T-helper 1 cell treated with Interleukin-12 subunit alpha and Interleukin-12 subunit beta and Interleukin-4 antibody, amounts not matched to agents 30 ng/mL and 1 ng/mL, for 36 hours (primary cell): Measurements from ENCODE around the gene HTR2A. TPM values are rescaled to one million over a fixed set of nuclear protein-coding genes. Genes with fewer than 3 reads are reported as not detected.
"Not testable (repeated sequence)": the region's sequence is repeated elsewhere in the genome, so short reads cannot be mapped to it uniquely, and the experiment has no call there.

ENCODE experiments used
- intact Hi-C: fragments of 100-400 bp; cut with micrococcal nuclease; formaldehyde crosslinking; loops from one replicate; pipeline ENCODE4 v1.15.1; 2024
- total RNA-seq: library from RNA; stranded (reverse); gene quantifications from 2 replicates; pipeline ENCODE4 v1.2.3, GENCODE V29; 2022

Gene HTR2A
- total RNA-seq, 1 donor from 2014 or later, result not detected

- intact Hi-C loops, result no loop called here
These were observed 84.5 kb downstream of the HTR2A start for GRCh38 chr13:46812301-46812797.

DNA sequence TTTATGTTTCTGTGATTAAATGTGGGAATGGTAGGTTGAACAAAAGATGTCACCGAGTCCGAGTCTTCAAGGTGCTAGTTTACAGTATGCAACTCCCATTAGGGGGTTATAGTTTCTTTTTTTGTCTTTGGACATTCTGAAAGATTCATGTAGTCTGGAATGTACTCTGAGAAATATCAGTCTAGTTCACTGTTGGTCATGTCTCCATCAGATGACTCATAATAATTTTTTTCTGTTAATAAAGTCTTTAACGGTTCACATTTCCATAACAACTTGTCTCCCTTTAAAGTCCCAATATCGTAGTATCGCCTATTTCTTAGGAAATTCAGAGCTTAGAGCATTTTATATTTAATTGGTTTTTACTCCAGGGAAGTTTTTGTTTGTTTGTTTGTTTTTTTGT, 86.4 kb downstream of the HTR2A start:
- intact Hi-C loops, result no loop called here

DNA sequence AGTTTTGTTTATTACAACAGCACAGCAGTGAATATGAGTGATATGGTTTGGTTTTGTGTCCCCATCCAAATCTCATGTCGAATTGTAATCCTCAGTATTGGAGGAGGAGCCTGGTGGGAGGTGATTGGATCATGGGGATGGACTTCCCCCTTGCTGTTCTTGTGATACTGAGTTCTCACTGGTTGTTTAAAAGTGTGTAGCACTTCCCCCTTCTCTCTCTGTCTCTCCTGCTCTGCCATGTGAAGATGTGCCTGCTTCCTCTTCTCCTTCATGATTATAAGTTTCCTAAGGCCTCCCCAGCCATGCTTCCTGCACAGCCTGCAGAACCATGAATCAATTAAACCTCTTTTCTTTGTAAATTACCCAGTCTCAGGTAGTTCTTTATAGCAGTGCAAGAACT, 91.9 kb downstream of the HTR2A start:
- intact Hi-C loops, result not testable (repeated sequence)

DNA sequence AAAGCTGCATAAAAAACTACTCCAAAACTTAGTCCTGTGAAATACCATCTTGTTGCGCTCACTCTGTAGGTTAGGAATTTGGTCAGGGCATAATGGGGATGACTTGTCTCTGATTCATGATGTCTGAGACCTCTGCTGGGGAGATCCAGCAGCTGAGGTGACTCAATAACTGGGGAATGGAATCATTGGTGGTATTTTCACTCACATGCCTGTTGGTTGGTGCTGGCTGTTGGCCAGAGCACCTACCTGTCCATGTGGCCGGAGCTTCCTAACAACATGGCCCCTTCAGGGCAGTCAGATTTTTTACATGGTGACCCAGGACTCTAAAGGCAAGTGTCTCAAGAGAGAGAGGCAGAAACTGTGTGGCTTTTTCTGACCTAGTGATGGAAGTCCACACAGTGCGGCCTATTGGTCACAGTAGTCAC, 92.5 kb downstream of the HTR2A start:
- intact Hi-C loops, result no loop called here

DNA sequence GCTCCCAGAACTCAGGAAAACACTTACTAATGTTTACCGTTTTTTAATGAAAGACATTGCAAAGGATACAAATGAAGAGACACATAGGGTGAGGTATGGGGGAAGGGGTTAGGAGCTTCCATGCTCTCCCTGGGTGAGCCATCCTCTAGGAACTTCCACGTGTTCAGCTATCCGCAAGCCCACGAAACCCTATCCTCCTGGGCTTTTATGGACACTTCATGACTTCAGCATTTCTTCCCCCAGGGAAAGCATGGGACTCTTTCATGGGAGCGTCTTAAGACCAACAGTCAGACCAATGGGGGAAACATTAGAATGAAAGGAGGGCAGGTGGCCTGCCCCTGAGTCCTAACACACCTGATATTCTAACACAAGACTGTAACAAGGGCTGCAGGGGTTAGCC, 93.3 kb downstream of the HTR2A start:
- intact Hi-C loops, result no loop called here

DNA sequence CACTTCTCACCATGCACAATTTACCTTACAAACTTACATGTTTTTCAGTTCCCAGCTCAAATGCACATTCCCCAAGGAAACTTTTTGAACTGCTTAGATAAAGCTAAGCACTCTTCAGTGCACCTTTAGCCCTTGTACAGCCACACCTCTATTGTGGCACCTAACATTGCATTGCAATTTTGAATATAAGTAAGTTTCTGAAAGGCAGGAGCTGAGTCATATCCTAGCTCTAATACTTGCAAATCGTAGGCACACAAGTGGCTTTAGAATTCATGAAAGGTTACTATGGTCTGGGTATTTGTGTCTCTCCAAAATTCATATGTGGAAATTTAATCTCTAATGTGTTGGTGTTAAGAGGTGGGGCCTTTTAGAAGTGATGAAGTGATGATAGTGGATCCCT, 95.0 kb downstream of the HTR2A start:
- intact Hi-C loops, result no loop called here

- intact Hi-C loops, result loop anchor here (5.0 to 10.0 kb wide), 6 partner anchors 117 to 1733 kb away; partner anchors contain the start of genes RCBTB2, SUCLA2 and TPT1
These were observed 97.7 kb downstream of the HTR2A start for GRCh38 chr13:46799139-46799538.

- intact Hi-C loops, result loop anchor here (1.0 to 10.0 kb wide), 12 partner anchors 45 to 1735 kb away; partner anchors contain the start of genes RCBTB2, SUCLA2, TPT1 and ZC3H13
These were observed 99.2 kb downstream of the HTR2A start for GRCh38 chr13:46797501-46798237.

DNA sequence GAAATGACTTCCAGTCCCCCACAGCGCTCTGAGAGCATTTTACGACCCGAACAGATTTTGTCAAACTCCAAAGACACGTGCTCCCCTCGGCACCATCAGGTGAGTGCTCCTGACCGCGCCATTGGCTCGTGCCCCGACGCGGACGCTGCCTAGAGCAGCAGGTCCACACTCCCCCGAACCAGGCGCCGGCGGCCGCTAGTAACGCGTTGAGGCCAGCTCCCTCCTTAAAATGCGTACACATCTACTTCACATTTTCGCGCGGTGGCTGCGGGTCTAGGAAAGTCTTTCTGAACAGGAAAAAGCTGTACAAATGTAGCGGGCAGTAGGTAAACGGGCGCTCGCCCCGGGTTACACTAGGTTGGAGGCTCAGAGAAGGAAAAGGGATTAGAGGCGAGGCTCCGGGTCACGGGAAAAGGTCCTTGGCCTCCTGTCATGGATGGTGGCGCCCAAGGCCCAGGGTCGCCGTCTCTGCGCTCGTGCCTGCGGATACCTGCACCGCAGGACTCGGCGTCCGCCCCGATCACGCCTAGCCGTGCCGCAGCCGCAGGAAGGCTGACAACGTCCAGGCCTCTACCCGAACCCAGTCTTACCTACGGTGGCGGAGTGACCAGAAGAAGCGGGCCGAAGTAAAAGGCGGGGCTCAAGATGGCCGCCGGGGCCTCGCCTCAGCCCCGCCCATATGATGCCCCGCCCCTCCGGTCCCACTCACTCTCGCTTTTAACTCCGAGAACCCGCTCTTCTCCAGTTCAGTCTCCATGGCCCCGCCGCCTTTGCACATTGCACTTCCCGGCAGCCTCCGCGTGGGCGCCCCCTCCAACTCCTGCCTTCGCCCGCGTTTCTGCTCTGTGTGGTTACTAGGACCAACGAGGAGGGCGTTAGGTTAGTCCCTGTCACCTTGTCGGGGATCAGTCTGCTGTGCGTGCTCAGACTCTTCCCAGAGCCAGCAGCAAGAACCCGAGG, 100.1 kb downstream of the HTR2A start, which contains the start of gene ESD:
Gene ESD, minus strand, starts transcription at position 647 of the 960 bp plus-strand sequence. CDS start 5,748 bp downstream, outside the sequence.
- intact Hi-C loops, result loop anchor here (1.0 to 10.0 kb wide), 13 partner anchors 44 to 1736 kb away; partner anchors contain the start of genes NUDT15, RCBTB2, SUCLA2 and TPT1

- intact Hi-C loops, result loop anchor here (1.0 to 10.0 kb wide), 10 partner anchors 99 to 1736 kb away; partner anchors contain the start of genes NUDT15, RCBTB2, SUCLA2 and TPT1
These were observed 100.7 kb downstream of the HTR2A start for GRCh38 chr13:46796129-46796514.

GRCh38 chr13:46795321-46795720, 101.5 kb downstream of the HTR2A start:
- intact Hi-C loops, result loop anchor here (5.0 to 10.0 kb wide), 6 partner anchors 113 to 1737 kb away; partner anchors contain the start of genes RCBTB2, SUCLA2 and TPT1

- intact Hi-C loops, result no loop called here
These were observed 113.3 kb downstream of the HTR2A start for GRCh38 chr13:46783504-46783903.

GRCh38 chr13:46782691-46783090, 114.2 kb downstream of the HTR2A start:
- intact Hi-C loops, result no loop called here

DNA sequence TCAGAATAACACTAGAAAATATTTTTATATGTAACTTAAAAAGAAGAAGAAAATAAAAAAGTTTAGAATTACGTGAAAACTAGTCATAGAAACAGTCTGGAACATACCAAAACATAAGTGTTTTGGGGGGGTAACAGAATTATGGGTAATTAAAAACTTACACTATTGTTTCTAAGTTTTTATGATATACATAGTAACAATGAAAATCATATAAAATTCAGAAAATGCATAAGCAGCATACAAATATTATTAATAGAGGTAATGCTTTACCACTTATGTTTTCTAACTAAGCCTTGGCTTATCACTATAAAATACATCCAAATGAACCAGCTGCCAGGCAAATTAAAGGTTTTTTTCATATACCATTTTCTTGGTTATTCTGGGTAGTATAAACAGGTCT, 114.8 kb downstream of the HTR2A start:
- intact Hi-C loops, result no loop called here

Other genes starting within 250 kb of the HTR2A start
- gene ESD, start 99.9 kb downstream of the HTR2A start, total RNA-seq, result 71.5 and 72.6 TPM in 2 replicates